NB4 (cell line): ENCODE results near the gene RBM18.

Source experiments
- CTCF ChIP-seq: IDR thresholded peaks from one replicate; pipeline ENCODE4 v1.5.1; 2012; ENCODE audit warnings: low read depth, low read length
- POLR2A ChIP-seq: IDR thresholded peaks from 2 replicates; pipeline ENCODE4 v1.6.1; 2011; ENCODE audit warnings: mild to moderate bottlenecking; ENCODE audit not compliant: insufficient read length; ENCODE audit errors: extremely low read depth

- TF ChIP-seq CTCF: no peak
- no peak for TF ChIP-seq POLR2A
Observed at GRCh38 chr9:122294531-122294930, 29.9 kb upstream of the RBM18 start.
